HepG2 (cell line): Measurements from ENCODE around the gene TMEM63B. TPM values are rescaled to one million over a fixed set of nuclear protein-coding genes. Genes with fewer than 3 reads are reported as not detected.

Experiments used
- ATAC-seq: fragments of 200-7000 bp; cut with Tn5 transposase; 3 replicates; pipeline ENCODE4 v1.9.1; 2020; ENCODE audit warnings: mild to moderate bottlenecking, moderate library complexity
- BruUV-seq: library from RNA; stranded (reverse); fragments of 400-500 nt; replicated peaks from 2 replicates; lab custom pipeline; 2021; lab: Mats Ljungman, UMichigan
- CTCF ChIA-PET: fragments of 300-600 bp; formaldehyde crosslinking; extraction: SDS; loops from one replicate; lab custom pipeline; 2021; ENCODE audit warnings: low total read pairs, inconsistent platforms, low intra/inter-chr PET ratio; lab: Yijun Ruan, JAX
- POLR2A ChIA-PET: fragments of 350-600 bp; sonication (Branson Sonifier 250); formaldehyde crosslinking; loops from one replicate; lab custom pipeline; 2020; ENCODE audit warnings: antibody characterized with exemption, inconsistent platforms; lab: Yijun Ruan, JAX
- DNase-seq: peaks from one replicate; pipeline ENCODE4 v3.0.0-alpha.2; 2015; ENCODE audit warnings: low spot score
- FAIRE-seq: peaks from 3 replicates; lab custom pipeline; 2011; peaks lifted over from hg19 to GRCh38; lab: Jason Lieb, UNC
- H2AFZ ChIP-seq: one replicate; pipeline ENCODE4 v1.6.1; 2011; ENCODE audit warnings: low read length, inconsistent platforms
- H3K27ac ChIP-seq: fragments of 300-600 bp; 3 replicates; pipeline ENCODE4 v1.8.0; 2011; ENCODE audit warnings: mixed run types, mild to moderate bottlenecking, mixed read lengths, low read length, inconsistent platforms; ENCODE audit not compliant: insufficient read depth; ENCODE audit errors: extremely low read length
- H3K27me3 ChIP-seq, 2 experiments: fragments of 200-600 bp in 1 of 2; 2 replicates in 1 of 2; 3 replicates in 1 of 2; pipeline versions ENCODE4 v1.6.0 to v1.8.0; 2011; ENCODE audit warnings: low read length in 2 of 2, mild to moderate bottlenecking in 2 of 2, moderate library complexity in 2 of 2, inconsistent platforms in 1 of 2; ENCODE audit not compliant: insufficient read depth in 2 of 2, control insufficient read depth in 1 of 2
- H3K36me3 ChIP-seq, 2 experiments: fragments of 200-600 bp in 1 of 2; replicated peaks in 1 of 2; 2 replicates in 1 of 2; 3 replicates in 1 of 2; pipeline versions ENCODE4 v1.5.1 to v1.8.0; 2011; ENCODE audit warnings: low read length in 2 of 2, inconsistent platforms in 1 of 2; ENCODE audit not compliant: insufficient read depth in 2 of 2, control insufficient read depth in 1 of 2
- H3K4me1 ChIP-seq: 2 replicates; pipeline ENCODE4 v1.5.1; 2012; ENCODE audit warnings: low read length, inconsistent platforms; ENCODE audit not compliant: insufficient read depth
- H3K4me2 ChIP-seq: 2 replicates; pipeline ENCODE4 v1.6.0; 2011; ENCODE audit warnings: low read depth, low read length, inconsistent platforms
- H3K4me3 ChIP-seq, 3 experiments: fragments of 200-600 bp in 1 of 3; sonication (generic), shearing (Covaris generic) in 1 of 3; replicated peaks in 1 of 3; 2 replicates each; pipeline ENCODE4 v1.5.1; 2011 to 2016; ENCODE audit warnings: low read length in 3 of 3, inconsistent platforms in 2 of 3, low read depth in 2 of 3, mild to moderate bottlenecking in 2 of 3, control low read depth in 1 of 3, mixed read lengths in 1 of 3; ENCODE audit not compliant: insufficient read depth in 1 of 3
- H3K79me2 ChIP-seq: one replicate; pipeline ENCODE4 v1.6.1; 2011; ENCODE audit warnings: low read length, inconsistent platforms; ENCODE audit not compliant: insufficient read depth
- H3K9ac ChIP-seq: 2 replicates; pipeline ENCODE4 v1.6.0; 2011; ENCODE audit warnings: mild to moderate bottlenecking, low read depth, low read length, inconsistent platforms; ENCODE audit not compliant: insufficient read depth
- H3K9me3 ChIP-seq: 2 replicates; pipeline ENCODE4 v1.5.1; 2012; ENCODE audit warnings: mild to moderate bottlenecking, low read length
- H4K20me1 ChIP-seq: 2 replicates; pipeline ENCODE4 v1.6.0; 2011; ENCODE audit warnings: inconsistent platforms, mild to moderate bottlenecking, low read length, moderate library complexity; ENCODE audit not compliant: insufficient read depth
- AGO2 ChIP-seq: fragments of 200-400 bp; formaldehyde crosslinking; optimal IDR thresholded peaks from 2 replicates; pipeline ENCODE3; 2017; ENCODE audit warnings: mild to moderate bottlenecking, low read depth, low read length, moderate library complexity
- ZNF296 ChIP-seq: sonication (generic); formaldehyde crosslinking; conservative IDR thresholded peaks from 2 replicates; pipeline ENCODE4 v1.5.0; 2020; ENCODE audit warnings: mild to moderate bottlenecking, missing genetic modification reagents
- ZNF354B ChIP-seq: sonication (generic); formaldehyde crosslinking; IDR thresholded peaks from 2 replicates; pipeline ENCODE4 v1.8.0; 2022; ENCODE audit warnings: mild to moderate bottlenecking, missing genetic modification reagents
- ZNF431 ChIP-seq: sonication (generic); formaldehyde crosslinking; IDR thresholded peaks from 2 replicates; pipeline ENCODE4 v1.9.0; 2022; ENCODE audit warnings: missing genetic modification reagents, low read depth, mild to moderate bottlenecking, borderline replicate concordance
- WGBS: methylation state at CpG from one replicate; pipeline ENCODE4 v1.1.6; 2017; ENCODE audit warnings: low lambda C conversion rate; 5-methylcytosine and 5-hydroxymethylcytosine counted together
- in situ Hi-C: cut with HindIII; loops from 2 replicates; pipeline ENCODE4 v1.10.0; 2017; ENCODE audit warnings: low pct_unique_long_range_greater_than_20kb; ENCODE audit not compliant: extremely low pct_ligation_motif_present
- intact Hi-C: fragments of 100-400 bp; cut with micrococcal nuclease; formaldehyde crosslinking; loops from one replicate; pipeline ENCODE4 v1.10.0; 2022; ENCODE audit not compliant: unreplicated experiment
- polyA plus RNA-seq, 8 experiments: library from polyadenylated mRNA; depleted of rRNA in 3 of 8; stranded (reverse) in 7 of 8; unstranded in 1 of 8; fragments of >200 nt; fragmentation: Illumina TruSeq in 4 of 8; extraction: Trizol in 4 of 8; gene quantifications; 2 replicates each; pipeline versions ENCODE4 v1.2.1 to v1.2.3, GENCODE V29; 2011 to 2016; ENCODE audit warnings: low read depth in 4 of 8, missing spikeins in 1 of 8, mixed read lengths in 1 of 8; ENCODE audit not compliant: insufficient read depth in 1 of 8
- total RNA-seq, 5 experiments: library from RNA; depleted of rRNA; stranded (reverse); fragments of >200 nt; fragmentation: Illumina TruSeq; extraction: Trizol; gene quantifications; 2 replicates each; pipeline ENCODE4 v1.2.3, GENCODE V29; 2016; ENCODE audit warnings: low read depth in 1 of 5
- TF ChIP-seq, protein P1 (sequence below): sonication (generic); formaldehyde crosslinking; IDR thresholded peaks from 2 replicates; pipeline ENCODE4 v1.4.0; 2020; ENCODE audit warnings: mild to moderate bottlenecking, missing genetic modification reagents
- TF ChIP-seq, protein P2 (sequence below): sonication (generic); formaldehyde crosslinking; IDR thresholded peaks from 2 replicates; pipeline ENCODE4 v1.4.0; 2020; ENCODE audit warnings: mild to moderate bottlenecking, missing genetic modification reagents
- TF ChIP-seq, protein P3 (sequence below), 2 experiments: IDR thresholded peaks; 2 replicates each; pipeline ENCODE4 v1.6.1; 2011 to 2012; ENCODE audit warnings: low read length in 2 of 2, borderline replicate concordance in 1 of 2, low read depth in 1 of 2, mild to moderate bottlenecking in 1 of 2, moderate library complexity in 1 of 2

TMEM63B gene
- total and polyA plus RNA-seq, 2 of the 13 experiments (the other 11 are each of a cell fraction or from before 2014, with no cell fraction given), result 27.4 to 75.8 TPM

DNA sequence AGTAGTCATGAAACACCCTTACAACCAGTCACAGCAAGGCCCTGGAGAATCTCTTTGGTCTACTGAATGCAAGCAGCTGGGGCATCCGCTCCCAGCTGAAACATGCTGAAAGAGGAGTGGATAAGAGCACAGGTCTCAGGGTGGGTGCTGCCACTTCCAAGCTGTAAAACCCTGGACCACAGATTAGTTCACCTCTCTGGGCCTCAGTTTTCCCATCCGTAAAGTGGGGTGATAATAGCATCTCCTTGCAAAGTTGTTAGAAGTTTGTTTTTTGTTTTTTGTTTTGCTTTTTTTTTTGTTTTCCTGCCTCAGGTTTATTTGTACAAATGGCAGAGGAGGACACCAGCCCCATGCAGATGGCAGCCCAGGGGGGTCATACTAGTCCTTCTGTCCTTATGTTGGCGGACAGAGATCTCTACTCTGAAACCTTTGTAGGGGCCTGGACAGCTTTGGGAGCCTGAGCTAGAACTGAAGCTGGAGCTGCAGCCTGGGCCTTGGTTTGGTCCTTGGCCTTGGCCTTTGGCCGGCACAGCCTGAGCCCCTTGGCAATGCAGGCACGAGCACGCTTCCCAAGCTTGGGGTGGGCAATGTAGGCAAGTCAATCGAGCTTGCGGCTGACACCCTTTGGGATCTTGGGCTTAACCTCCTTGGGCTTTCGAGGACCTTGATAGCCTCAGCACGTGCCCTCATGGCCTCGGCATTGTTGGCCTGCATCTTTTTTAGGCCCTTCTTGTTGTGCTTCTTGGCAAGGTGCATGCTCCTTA, 38.3 kb upstream of the TMEM63B start:
- in situ Hi-C loops (no loop called here), intact Hi-C loops (no loop called here)
- H3K36me3 ChIP-seq, result no peaks in the 10 kb centered on the region
- H3K4me2 ChIP-seq, result no peak overlapping the region
- peaks cover 75% of the 10 kb centered on the region for H3K4me1 ChIP-seq
- no peak overlapping the region for H3K4me3 ChIP-seq
- no peaks in the 10 kb centered on the region for H3K27me3 ChIP-seq
- 96% methylated on average over 8 of the region's 11 CpGs for WGBS
- no peak for FAIRE-seq
- DNase-seq, result no peak
- CTCF ChIA-PET, result no interaction called here
- H3K9me3 ChIP-seq, result no peaks in the 10 kb centered on the region
- no peak overlapping the region for H3K9ac ChIP-seq
- no TSS peak for BruUV-seq
- POLR2A ChIA-PET, result no interaction called here
- H3K27ac ChIP-seq, result no peak overlapping the region
- H2AFZ ChIP-seq, result no peak overlapping the region
- H3K79me2 ChIP-seq, result no peaks in the 10 kb centered on the region
- no peaks in the 10 kb centered on the region for H4K20me1 ChIP-seq
- no peak for ATAC-seq
- TF ChIP-seq, protein P1, sequence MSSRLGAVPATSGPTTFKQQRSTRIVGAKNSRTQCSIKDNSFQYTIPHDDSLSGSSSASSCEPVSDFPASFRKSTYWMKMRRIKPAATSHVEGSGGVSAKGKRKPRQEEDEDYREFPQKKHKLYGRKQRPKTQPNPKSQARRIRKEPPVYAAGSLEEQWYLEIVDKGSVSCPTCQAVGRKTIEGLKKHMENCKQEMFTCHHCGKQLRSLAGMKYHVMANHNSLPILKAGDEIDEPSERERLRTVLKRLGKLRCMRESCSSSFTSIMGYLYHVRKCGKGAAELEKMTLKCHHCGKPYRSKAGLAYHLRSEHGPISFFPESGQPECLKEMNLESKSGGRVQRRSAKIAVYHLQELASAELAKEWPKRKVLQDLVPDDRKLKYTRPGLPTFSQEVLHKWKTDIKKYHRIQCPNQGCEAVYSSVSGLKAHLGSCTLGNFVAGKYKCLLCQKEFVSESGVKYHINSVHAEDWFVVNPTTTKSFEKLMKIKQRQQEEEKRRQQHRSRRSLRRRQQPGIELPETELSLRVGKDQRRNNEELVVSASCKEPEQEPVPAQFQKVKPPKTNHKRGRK (CRISPR knock-in tag), result no peak
- TF ChIP-seq ZNF296 (CRISPR knock-in tag) (no peak), AGO2 (no peak), ZNF431 (CRISPR knock-in tag) (no peak), ZNF354B (CRISPR knock-in tag) (no peak)
- TF ChIP-seq, protein P2, sequence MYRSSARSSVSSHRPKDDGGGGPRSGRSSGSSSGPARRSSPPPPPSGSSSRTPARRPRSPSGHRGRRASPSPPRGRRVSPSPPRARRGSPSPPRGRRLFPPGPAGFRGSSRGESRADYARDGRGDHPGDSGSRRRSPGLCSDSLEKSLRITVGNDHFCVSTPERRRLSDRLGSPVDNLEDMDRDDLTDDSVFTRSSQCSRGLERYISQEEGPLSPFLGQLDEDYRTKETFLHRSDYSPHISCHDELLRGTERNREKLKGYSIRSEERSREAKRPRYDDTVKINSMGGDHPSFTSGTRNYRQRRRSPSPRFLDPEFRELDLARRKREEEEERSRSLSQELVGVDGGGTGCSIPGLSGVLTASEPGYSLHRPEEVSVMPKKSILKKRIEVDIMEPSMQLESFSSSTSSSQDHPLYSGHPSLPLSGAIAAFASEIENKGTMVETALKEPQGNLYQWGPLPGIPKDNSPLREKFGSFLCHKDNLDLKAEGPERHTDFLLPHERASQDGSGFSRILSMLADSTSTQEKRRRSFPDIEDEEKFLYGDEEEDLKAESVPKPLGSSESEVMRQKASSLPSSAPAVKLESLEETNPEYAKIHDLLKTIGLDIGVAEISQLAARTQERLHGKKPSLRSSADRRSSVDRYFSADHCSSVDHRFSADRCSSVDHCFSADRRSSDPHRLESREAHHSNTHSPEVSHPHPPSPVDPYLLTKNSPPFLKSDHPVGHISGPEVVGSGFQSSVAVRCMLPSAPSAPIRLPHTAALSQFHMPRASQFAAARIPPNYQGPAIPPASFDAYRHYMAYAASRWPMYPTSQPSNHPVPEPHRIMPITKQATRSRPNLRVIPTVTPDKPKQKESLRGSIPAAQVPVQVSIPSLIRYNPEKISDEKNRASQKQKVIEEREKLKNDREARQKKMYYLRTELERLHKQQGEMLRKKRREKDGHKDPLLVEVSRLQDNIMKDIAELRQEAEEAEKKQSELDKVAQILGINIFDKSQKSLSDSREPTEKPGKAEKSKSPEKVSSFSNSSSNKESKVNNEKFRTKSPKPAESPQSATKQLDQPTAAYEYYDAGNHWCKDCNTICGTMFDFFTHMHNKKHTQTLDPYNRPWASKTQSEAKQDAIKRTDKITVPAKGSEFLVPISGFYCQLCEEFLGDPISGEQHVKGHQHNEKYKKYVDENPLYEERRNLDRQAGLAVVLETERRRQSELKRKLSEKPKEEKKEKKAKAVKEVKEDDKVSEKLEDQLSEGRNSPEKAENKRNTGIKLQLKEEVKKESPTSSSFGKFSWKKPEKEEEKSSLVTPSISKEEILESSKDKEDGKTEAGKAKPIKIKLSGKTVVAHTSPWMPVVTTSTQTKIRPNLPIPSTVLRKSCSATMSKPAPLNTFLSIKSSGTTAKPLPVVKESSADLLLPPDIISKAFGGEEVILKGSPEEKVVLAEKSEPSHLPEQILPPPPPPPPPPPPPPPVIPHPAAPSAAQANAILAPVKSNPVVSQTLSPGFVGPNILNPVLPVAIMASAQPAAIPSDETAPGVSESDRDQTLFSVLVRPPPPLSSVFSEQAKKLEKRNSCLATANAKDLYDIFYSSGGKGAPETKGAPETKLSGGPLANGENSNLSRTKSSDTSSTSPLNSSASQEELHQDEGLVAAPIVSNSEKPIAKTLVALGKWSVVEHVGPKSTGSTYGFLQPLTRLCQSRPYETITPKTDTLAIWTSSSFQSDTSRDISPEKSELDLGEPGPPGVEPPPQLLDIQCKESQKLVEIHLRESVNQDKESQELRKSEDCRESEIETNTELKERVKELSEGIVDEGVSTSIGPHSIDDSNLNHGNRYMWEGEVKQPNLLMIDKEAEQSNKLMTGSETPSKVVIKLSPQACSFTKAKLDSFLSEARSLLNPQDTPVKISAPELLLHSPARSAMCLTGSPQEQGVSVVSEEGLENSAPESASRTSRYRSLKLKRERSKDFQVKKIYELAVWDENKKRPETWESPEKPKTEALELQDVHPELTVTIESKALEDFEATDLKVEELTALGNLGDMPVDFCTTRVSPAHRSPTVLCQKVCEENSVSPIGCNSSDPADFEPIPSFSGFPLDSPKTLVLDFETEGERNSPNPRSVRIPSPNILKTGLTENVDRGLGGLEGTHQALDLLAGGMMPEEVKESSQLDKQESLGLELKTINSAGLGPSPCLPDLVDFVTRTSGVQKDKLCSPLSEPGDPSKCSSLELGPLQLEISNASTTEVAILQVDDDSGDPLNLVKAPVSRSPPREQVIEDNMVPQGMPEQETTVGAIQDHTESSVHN (CRISPR knock-in tag), result no peak
- TF ChIP-seq, protein P3, sequence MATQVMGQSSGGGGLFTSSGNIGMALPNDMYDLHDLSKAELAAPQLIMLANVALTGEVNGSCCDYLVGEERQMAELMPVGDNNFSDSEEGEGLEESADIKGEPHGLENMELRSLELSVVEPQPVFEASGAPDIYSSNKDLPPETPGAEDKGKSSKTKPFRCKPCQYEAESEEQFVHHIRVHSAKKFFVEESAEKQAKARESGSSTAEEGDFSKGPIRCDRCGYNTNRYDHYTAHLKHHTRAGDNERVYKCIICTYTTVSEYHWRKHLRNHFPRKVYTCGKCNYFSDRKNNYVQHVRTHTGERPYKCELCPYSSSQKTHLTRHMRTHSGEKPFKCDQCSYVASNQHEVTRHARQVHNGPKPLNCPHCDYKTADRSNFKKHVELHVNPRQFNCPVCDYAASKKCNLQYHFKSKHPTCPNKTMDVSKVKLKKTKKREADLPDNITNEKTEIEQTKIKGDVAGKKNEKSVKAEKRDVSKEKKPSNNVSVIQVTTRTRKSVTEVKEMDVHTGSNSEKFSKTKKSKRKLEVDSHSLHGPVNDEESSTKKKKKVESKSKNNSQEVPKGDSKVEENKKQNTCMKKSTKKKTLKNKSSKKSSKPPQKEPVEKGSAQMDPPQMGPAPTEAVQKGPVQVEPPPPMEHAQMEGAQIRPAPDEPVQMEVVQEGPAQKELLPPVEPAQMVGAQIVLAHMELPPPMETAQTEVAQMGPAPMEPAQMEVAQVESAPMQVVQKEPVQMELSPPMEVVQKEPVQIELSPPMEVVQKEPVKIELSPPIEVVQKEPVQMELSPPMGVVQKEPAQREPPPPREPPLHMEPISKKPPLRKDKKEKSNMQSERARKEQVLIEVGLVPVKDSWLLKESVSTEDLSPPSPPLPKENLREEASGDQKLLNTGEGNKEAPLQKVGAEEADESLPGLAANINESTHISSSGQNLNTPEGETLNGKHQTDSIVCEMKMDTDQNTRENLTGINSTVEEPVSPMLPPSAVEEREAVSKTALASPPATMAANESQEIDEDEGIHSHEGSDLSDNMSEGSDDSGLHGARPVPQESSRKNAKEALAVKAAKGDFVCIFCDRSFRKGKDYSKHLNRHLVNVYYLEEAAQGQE (IDR thresholded peaks at IDR 0.05; ENCODE audit: borderline replicate concordance in 1 of 2, low read depth in 1 of 2, low read length in 2 of 2), result no peak
